Endodermal cell (in vitro differentiated cells): ENCODE data around the gene TUBB2A. TPM values are rescaled to one million over a fixed set of nuclear protein-coding genes. Genes with fewer than 3 reads are reported as not detected.

Experiments
- DNase-seq: peaks from one replicate; pipeline ENCODE4 v3.0.0-alpha.2; 2017
- H3K27ac ChIP-seq: 2 replicates; pipeline ENCODE4 v1.5.1; 2013; ENCODE audit warnings: mild to moderate bottlenecking, low read depth, low read length, moderate library complexity
- H3K27me3 ChIP-seq: 2 replicates; pipeline ENCODE4 v1.6.1; 2013; ENCODE audit warnings: mild to moderate bottlenecking, low read length, moderate library complexity; ENCODE audit not compliant: insufficient read depth, control insufficient read depth, poor library complexity, severe bottlenecking
- H3K36me3 ChIP-seq: 2 replicates; pipeline ENCODE4 v1.7.0; 2013; ENCODE audit warnings: mild to moderate bottlenecking, low read length, moderate library complexity; ENCODE audit not compliant: control insufficient read depth, insufficient read depth
- H3K4me1 ChIP-seq: one replicate; pipeline ENCODE4 v1.7.0; 2013; ENCODE audit warnings: low read length; ENCODE audit not compliant: control insufficient read depth, insufficient read depth
- H3K4me3 ChIP-seq: 2 replicates; pipeline ENCODE4 v1.5.1; 2013; ENCODE audit warnings: mild to moderate bottlenecking, low read length, moderate library complexity
- H3K9ac ChIP-seq: 2 replicates; pipeline ENCODE4 v1.6.1; 2013; ENCODE audit warnings: mild to moderate bottlenecking, low read length, moderate library complexity; ENCODE audit not compliant: poor library complexity, severe bottlenecking; ENCODE audit errors: extremely low read depth
- H3K9me3 ChIP-seq: 2 replicates; pipeline ENCODE4 v1.6.1; 2013; ENCODE audit warnings: mild to moderate bottlenecking, low read length, moderate library complexity; ENCODE audit not compliant: control insufficient read depth
- H3K27ac Mint-ChIP-seq: 2 replicates; pipeline ENCODE4 v1.8.0; 2020; ENCODE audit warnings: mixed read lengths
- H3K27me3 Mint-ChIP-seq: 2 replicates; pipeline ENCODE4 v1.8.0; 2021; ENCODE audit warnings: mild to moderate bottlenecking, mixed read lengths; ENCODE audit not compliant: insufficient read depth
- H3K36me3 Mint-ChIP-seq: 2 replicates; pipeline ENCODE4 v1.8.0; 2020; ENCODE audit warnings: low read depth, mixed read lengths
- H3K4me1 Mint-ChIP-seq: 2 replicates; pipeline ENCODE4 v1.8.0; 2020; ENCODE audit warnings: mixed read lengths
- H3K4me3 Mint-ChIP-seq: 2 replicates; pipeline ENCODE4 v1.8.0; 2020; ENCODE audit warnings: mild to moderate bottlenecking, moderate library complexity, mixed read lengths
- H3K9me3 Mint-ChIP-seq: 2 replicates; pipeline ENCODE4 v1.8.0; 2020; ENCODE audit warnings: mild to moderate bottlenecking, mixed read lengths
- WGBS, 2 experiments: methylation state at CpG; one replicate each; pipeline versions ENCODE4 v1.1.5 to v1.1.7; 2013; ENCODE audit warnings: missing lambda C conversion rate in 2 of 2, mixed read lengths in 1 of 2; ENCODE audit not compliant: insufficient coverage in 1 of 2, insufficient read length in 1 of 2; 5-methylcytosine and 5-hydroxymethylcytosine counted together
- total RNA-seq, 2 donors: library from RNA; stranded (reverse); fragmentation: NEBNext Ultra II Directional in 1 of 2; extraction: Animal tissue kit (Norgen Biotek cat#: 25700) in 1 of 2; gene quantifications; 2 replicates in 1 of 2; 3 replicates in 1 of 2; pipeline ENCODE4 v1.2.1, GENCODE V29; 2021
- TF ChIP-seq, protein P1 (sequence below): fragments of 200-600 bp; sonication (generic); conservative IDR thresholded peaks from 2 replicates; pipeline ENCODE4 v1.5.0; 2021; ENCODE audit warnings: antibody characterized with exemption, mild to moderate bottlenecking

TUBB2A gene
- total RNA-seq, 2 donors from 2014 or later: 262 to 297 TPM

DNA sequence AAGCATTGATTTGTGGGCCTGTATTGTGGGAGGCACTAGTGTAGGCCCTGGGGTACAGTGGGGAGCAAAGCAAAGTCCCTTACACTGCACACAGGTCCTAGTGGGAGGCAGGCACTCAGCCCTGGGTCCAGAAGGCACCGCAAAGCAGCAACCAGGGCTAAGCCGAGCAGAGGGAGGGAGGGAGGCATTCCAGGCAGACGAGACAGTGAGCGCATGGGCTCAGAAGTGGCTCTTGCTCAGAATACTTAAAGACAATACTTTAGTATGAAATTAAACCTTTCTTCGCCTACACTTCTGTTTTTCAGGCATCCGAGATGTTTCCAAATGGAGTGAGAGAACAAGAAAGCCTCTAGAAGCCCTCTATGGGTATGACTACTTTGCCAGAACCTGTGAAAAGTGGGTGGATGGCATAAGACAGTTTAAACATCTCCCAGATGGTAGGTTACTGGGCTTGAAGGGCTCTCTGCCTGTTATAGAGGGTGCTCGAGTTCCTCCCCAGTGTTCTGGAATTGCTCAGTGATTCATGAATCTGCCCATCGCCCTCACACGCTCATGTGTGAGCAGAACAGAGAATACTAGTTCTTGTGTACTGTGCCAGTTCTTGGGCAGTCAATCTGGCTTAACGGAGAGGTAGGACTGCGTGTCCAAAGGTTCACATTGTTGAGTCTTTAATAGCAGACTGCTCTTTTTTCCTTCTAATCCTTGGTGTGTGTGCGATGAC, 20.1 kb downstream of the TUBB2A start:
- peaks cover 69% of the 10 kb centered on the region for H3K36me3 Mint-ChIP-seq
- no peak overlapping the region for H3K27ac Mint-ChIP-seq
- Histone ChIP-seq H3K27ac (no peak overlapping the region), H3K36me3 (peaks cover 35% of the 10 kb centered on the region), H3K9me3 (no peaks in the 10 kb centered on the region), H3K4me3 (no peak overlapping the region), H3K27me3 (no peaks in the 10 kb centered on the region), H3K9ac (no peak overlapping the region), H3K4me1 (peaks cover 3% of the 10 kb centered on the region)
- 96 to 97% methylated on average over 9 to 12 of the region's 12 CpGs for WGBS, 2 experiments
- TF ChIP-seq, protein P1, sequence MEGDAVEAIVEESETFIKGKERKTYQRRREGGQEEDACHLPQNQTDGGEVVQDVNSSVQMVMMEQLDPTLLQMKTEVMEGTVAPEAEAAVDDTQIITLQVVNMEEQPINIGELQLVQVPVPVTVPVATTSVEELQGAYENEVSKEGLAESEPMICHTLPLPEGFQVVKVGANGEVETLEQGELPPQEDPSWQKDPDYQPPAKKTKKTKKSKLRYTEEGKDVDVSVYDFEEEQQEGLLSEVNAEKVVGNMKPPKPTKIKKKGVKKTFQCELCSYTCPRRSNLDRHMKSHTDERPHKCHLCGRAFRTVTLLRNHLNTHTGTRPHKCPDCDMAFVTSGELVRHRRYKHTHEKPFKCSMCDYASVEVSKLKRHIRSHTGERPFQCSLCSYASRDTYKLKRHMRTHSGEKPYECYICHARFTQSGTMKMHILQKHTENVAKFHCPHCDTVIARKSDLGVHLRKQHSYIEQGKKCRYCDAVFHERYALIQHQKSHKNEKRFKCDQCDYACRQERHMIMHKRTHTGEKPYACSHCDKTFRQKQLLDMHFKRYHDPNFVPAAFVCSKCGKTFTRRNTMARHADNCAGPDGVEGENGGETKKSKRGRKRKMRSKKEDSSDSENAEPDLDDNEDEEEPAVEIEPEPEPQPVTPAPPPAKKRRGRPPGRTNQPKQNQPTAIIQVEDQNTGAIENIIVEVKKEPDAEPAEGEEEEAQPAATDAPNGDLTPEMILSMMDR: no peak
- H3K4me1 Mint-ChIP-seq: peaks cover 19% of the 10 kb centered on the region
- H3K27me3 Mint-ChIP-seq: no peaks in the 10 kb centered on the region
- no peak overlapping the region for H3K4me3 Mint-ChIP-seq
- no peaks in the 10 kb centered on the region for H3K9me3 Mint-ChIP-seq
- no peak for DNase-seq

DNA sequence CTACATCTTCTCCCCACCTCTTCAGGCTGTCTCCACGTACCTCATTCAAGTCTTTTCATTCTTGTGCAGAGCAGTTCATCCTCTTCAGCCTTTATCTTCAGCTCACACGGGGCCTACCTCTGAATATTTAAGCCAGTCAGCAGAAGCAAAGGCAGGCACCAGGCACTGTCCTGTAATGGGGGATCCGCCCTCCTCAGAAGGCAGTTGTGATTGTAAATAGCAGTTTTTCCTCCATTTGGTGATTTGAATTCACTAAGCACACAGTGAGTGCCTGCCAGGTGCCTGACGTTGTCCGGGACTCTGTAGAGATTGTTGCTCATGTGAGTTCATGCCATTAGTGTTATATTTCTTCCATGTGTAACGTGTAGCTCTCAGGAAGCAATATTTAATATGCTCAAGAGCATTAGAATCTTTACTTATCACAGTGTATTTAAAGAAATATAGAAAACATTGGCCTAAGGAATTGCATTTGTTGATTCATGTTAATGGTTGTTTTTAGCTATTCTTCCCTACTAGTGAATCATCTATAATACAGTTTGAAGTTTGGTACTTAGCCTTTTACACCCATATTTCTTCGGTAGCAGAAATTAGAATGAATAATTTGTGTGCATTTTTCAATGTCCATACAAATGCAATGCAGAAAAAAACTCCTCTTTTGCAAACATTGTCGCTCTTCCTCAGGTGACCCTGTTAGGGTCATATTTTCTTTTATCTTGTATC, 20.9 kb downstream of the TUBB2A start:
- peaks cover 77% of the 10 kb centered on the region for H3K36me3 Mint-ChIP-seq
- no peaks in the 10 kb centered on the region for H3K9me3 Mint-ChIP-seq
- no peak overlapping the region for H3K4me3 Mint-ChIP-seq
- Histone ChIP-seq H3K27me3 (no peaks in the 10 kb centered on the region), H3K9me3 (no peaks in the 10 kb centered on the region), H3K27ac (no peak overlapping the region), H3K36me3 (peaks cover 35% of the 10 kb centered on the region), H3K4me1 (peaks cover 3% of the 10 kb centered on the region), H3K9ac (no peak overlapping the region), H3K4me3 (no peak overlapping the region)
- DNase-seq: no peak
- H3K27me3 Mint-ChIP-seq: no peaks in the 10 kb centered on the region
- 93 to 94% methylated on average over 3 to 8 of the region's 8 CpGs for WGBS, 2 experiments
- H3K4me1 Mint-ChIP-seq: peaks cover 19% of the 10 kb centered on the region
- TF ChIP-seq, protein P1: no peak
- no peak overlapping the region for H3K27ac Mint-ChIP-seq

DNA sequence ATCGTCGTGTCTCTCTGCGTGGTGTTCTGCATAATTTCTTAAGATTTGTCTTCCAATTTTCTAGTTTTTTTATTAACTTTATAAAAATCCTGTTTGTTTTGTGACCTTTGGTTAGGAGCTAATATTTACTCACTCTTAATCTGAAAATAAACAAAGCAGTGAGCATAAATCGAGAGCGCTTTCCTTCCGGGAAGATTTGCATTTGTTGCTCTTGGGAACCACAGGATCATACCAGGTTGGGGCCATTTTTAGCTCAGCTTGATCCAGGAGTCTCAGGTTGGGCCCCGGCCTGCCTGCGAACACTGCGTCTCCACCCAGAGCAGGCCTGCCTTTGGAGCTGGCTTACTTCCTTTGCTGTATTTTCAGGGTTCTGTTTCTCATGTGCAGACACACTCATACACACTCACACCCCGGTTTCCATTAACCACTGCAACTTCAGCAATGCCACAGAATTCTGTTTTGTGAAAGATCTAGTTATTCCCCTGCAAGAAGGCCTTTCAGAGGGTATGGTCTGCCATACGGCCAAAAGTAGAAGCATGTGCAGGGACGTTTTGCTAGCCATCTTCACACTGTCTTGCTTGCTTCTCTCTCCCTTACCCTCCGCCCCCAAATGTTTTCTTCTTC, 21.6 kb downstream of the TUBB2A start:
- 90 to 91% methylated on average over 7 to 13 of the region's 13 CpGs for WGBS, 2 experiments
- Histone ChIP-seq H3K4me1 (peaks cover 3% of the 10 kb centered on the region), H3K36me3 (peaks cover 35% of the 10 kb centered on the region), H3K4me3 (no peak overlapping the region), H3K9ac (no peak overlapping the region), H3K9me3 (no peaks in the 10 kb centered on the region), H3K27me3 (no peaks in the 10 kb centered on the region), H3K27ac (no peak overlapping the region)
- H3K36me3 Mint-ChIP-seq: peaks cover 79% of the 10 kb centered on the region
- H3K27ac Mint-ChIP-seq: no peak overlapping the region
- TF ChIP-seq, protein P1: no peak
- H3K9me3 Mint-ChIP-seq: no peaks in the 10 kb centered on the region
- DNase-seq: no peak
- H3K4me1 Mint-ChIP-seq: peaks cover 19% of the 10 kb centered on the region
- H3K4me3 Mint-ChIP-seq: no peak overlapping the region
- H3K27me3 Mint-ChIP-seq: no peaks in the 10 kb centered on the region
